GM12864 (cell line): Measurements from ENCODE around the gene EOGT.

Experiments used
- DNase-seq: peaks from one replicate; pipeline ENCODE4 v3.0.0-alpha.2; 2011; ENCODE audit warnings: low read depth
- H3K4me3 ChIP-seq: 2 replicates; pipeline ENCODE4 v1.5.1; 2011; ENCODE audit warnings: mild to moderate bottlenecking, low read depth, low read length, control low read depth
- TF ChIP-seq, protein P1 (sequence below): IDR thresholded peaks from 2 replicates; pipeline ENCODE4 v1.5.1; 2011; ENCODE audit warnings: low read depth, mild to moderate bottlenecking, moderate library complexity, low read length, control low read depth, inconsistent platforms; ENCODE audit errors: missing control alignments

Gene EOGT

DNA sequence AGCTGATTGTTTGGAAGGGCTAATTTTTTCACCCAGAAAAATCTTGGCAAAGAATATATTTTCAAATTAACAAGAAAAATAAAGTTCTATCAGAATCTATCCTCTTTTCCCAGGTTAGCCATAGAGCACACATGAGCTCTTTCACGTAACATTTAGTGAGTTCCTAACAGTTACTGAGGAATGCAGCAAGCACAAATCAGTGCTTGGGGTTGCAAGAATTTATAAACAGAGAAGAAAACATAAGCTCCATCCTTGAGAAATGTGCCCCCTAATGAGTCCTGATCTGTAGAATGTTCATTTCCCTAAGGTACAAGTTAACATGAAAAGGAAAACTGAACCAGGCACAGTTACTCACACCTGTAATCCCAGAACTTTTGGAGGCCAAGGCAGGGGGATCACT lies 13.9 kb downstream of the EOGT start:
- H3K4me3 ChIP-seq: no peak overlapping the region
- no peak for DNase-seq
- TF ChIP-seq, protein P1, sequence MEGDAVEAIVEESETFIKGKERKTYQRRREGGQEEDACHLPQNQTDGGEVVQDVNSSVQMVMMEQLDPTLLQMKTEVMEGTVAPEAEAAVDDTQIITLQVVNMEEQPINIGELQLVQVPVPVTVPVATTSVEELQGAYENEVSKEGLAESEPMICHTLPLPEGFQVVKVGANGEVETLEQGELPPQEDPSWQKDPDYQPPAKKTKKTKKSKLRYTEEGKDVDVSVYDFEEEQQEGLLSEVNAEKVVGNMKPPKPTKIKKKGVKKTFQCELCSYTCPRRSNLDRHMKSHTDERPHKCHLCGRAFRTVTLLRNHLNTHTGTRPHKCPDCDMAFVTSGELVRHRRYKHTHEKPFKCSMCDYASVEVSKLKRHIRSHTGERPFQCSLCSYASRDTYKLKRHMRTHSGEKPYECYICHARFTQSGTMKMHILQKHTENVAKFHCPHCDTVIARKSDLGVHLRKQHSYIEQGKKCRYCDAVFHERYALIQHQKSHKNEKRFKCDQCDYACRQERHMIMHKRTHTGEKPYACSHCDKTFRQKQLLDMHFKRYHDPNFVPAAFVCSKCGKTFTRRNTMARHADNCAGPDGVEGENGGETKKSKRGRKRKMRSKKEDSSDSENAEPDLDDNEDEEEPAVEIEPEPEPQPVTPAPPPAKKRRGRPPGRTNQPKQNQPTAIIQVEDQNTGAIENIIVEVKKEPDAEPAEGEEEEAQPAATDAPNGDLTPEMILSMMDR: no peak

DNA sequence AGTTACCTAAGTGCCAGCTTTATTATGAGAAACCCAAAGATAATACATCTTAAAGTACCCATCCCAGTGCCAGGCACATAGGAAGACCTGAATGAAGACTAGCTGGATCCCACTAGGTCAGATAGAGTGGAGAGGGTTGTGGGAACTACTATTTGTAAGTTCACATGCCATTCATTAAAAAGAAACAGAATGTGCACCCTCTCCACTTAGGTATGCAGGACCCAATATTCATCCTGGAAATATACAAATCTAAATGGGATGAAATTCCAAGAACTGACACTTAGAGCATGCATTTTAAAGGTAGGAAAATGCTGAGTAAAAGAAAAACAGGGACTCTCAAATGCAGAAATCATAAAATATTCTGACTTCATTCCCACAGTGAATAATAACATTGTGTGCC lies 14.3 kb downstream of the EOGT start:
- no peak overlapping the region for H3K4me3 ChIP-seq
- DNase-seq: no peak
- TF ChIP-seq, protein P1: no peak

DNA sequence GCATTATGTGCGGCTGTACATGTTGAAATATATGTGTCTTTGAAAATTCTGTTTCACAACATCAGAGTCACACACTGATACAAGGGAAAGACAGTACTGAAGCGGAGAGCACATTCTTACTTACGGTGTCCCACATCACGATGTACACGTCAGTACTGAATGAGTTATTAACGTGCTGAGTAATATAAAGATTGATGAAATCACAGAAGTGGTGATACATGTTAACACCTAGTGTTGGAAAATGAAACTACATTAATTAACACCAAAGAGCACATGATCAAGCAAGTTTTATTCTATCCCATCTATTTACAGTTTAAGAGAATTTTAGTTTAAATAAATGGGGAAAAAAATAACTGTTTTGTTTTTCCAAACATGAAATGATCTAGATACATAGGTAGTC lies 15.6 kb downstream of the EOGT start:
- no peak overlapping the region for H3K4me3 ChIP-seq
- DNase-seq: no peak
- TF ChIP-seq, protein P1: no peak

DNA sequence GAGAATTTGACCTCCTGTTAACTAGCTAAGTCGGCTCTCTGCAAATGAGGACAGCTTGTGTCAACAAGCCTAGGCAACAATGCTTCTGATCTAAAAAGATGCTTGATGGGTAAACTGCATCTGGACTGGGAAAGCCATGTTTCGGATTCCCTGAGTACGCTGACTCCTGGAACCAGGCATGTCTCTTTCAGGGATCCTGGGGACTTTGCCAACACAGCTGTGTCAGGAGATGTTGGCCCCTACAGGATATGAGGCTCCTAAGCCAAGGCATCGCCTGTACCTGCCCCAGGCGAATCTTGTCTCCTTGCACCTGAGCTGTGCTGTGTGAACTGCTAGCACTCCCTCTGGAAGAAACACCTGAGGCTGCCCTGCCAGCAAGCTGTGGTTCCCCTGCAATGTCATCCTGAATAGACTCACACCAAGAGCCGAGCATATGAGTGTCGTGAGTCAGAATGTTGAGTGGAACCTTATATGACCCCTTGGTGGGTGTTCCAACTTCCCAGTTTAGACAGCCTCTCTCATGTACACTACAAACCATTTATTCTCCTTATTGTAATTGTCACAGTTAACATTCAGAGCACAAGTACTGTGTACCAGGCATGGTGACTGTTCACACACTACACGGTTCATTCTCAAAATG lies 17.0 kb downstream of the EOGT start:
- TF ChIP-seq, protein P1: no peak
- no peak overlapping the region for H3K4me3 ChIP-seq
- no peak for DNase-seq

DNA sequence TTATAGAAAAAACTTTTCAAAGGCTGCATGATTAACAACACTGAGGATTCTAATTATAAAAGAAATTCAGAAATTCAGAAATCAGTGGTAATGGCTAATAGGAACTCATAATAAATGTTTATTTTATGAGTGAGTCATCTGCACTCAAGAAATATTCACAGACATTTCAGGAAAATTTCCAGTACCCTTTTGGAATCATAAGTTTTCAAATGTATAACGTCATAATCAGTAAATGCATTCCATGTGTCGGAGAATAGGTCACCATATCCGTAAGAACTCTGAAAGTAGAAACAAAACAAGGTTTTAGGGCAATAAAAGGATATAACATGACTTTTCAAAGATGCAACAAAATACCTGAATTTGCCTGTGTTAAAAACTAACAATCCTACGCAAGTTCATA lies 24.7 kb downstream of the EOGT start:
- no peak for DNase-seq
- TF ChIP-seq, protein P1: no peak
- no peak overlapping the region for H3K4me3 ChIP-seq

DNA sequence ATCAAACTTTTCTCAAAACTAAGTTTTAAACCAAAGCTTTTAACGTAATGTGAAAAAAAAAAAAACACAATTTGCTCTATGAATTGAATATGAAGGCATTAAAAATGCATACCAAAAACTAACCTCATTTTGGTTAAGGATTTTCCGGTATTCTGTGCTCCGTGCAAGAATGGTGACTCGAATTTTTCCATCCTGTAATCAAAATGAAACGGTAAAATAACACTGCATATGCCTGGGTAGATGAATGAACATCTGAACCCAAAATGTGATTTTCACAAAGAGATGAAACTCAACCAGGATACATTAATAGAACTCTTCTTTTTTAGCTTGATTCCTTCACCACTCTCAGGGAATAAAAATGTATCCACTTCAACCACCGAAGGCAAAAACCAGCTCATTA lies 26.2 kb downstream of the EOGT start:
- DNase-seq: no peak
- no peak overlapping the region for H3K4me3 ChIP-seq
- TF ChIP-seq, protein P1: no peak

DNA sequence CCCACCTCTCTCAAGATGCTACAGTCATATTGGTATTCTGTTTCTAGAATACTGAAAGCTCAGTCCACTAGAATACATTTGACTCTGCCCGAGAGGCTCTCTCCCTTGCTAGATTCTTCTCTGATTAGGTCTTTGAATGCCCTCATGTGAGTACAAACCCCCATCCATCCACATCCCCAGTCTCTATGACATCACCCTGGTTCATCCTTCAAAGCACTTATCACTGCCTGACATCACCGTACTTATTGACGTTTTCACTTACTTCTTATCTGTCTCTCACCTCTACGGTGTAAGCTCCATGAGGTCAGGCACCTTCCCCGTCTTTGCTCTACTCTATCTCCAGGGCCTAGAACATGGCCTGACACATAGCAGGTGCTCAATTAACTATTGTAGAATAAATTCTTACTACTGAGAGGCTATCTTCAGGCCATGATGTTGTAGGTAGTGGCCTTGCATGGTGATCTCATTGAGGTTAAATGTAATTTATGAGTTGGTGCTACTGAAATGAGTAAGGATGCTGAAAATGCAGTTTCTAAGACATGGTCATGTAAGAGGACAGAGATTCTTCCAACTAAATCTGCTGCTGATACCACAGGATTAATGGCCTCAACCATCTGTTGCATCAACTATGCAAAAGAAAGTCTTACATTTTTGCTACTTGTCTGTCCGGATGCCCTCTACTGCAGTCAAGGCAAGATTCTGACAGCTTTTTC lies 26.8 kb downstream of the EOGT start:
- TF ChIP-seq, protein P1: no peak
- DNase-seq: no peak
- H3K4me3 ChIP-seq: no peak overlapping the region
